GM12801 (cell line): Measurements from ENCODE around the gene IRF8.

Experiments used
- CTCF ChIP-seq: IDR thresholded peaks from one replicate; pipeline ENCODE4 v1.5.1; 2011; ENCODE audit warnings: control low read depth; ENCODE audit not compliant: insufficient read length; ENCODE audit errors: extremely low read depth

The IRF8 gene

GRCh38 chr16:85862476-85863383, 36.2 kb upstream of the IRF8 start:
- no peak for TF ChIP-seq CTCF

GRCh38 chr16:85863384-85863774, 35.6 kb upstream of the IRF8 start:
- TF ChIP-seq CTCF, result no peak

GRCh38 chr16:85864965-85865364, 34.0 kb upstream of the IRF8 start:
- no peak for TF ChIP-seq CTCF

GRCh38 chr16:85867189-85867588, 31.8 kb upstream of the IRF8 start:
- TF ChIP-seq CTCF, result no peak

- TF ChIP-seq CTCF, result no peak
Observed at GRCh38 chr16:85868495-85868894, 30.5 kb upstream of the IRF8 start.

GRCh38 chr16:85869206-85869605, 29.8 kb upstream of the IRF8 start:
- no peak for TF ChIP-seq CTCF

- no peak for TF ChIP-seq CTCF
Observed at GRCh38 chr16:85869785-85870558, 29.0 kb upstream of the IRF8 start.
